SU-DHL-6 (cell line): Measurements from ENCODE around the gene VSX1.

Experiments used
- H2AFZ ChIP-seq: fragments of 200-600 bp; sonication (generic); 2 replicates; pipeline ENCODE4 v1.6.1; 2014; ENCODE audit warnings: low read depth, mild to moderate bottlenecking, moderate library complexity, mixed read lengths, antibody characterized with exemption, low read length; ENCODE audit not compliant: severe bottlenecking
- H3F3A ChIP-seq: fragments of 200-600 bp; shearing (Covaris generic); 2 replicates; pipeline ENCODE4 v1.6.0; 2016; ENCODE audit warnings: antibody characterized with exemption, mild to moderate bottlenecking; ENCODE audit not compliant: insufficient read depth
- H3K27ac ChIP-seq: fragments of 200-600 bp; sonication (generic); 2 replicates; pipeline ENCODE4 v1.5.1; 2016; ENCODE audit warnings: low read depth, mild to moderate bottlenecking, low read length, moderate library complexity, mixed read lengths
- H3K27me3 ChIP-seq: fragments of 200-600 bp; sonication (generic), shearing (Covaris generic); 2 replicates; pipeline ENCODE4 v1.6.0; 2014; ENCODE audit warnings: mild to moderate bottlenecking, low read length
- H3K36me3 ChIP-seq: fragments of 200-600 bp; sonication (generic); 2 replicates; pipeline ENCODE4 v1.6.1; 2014; ENCODE audit warnings: mild to moderate bottlenecking, low read length, mixed read lengths
- H3K4me2 ChIP-seq: fragments of 300-600, 200-600 bp; shearing (Covaris generic), sonication (generic); 2 replicates; pipeline ENCODE4 v1.6.0; 2014; ENCODE audit warnings: low read length, low read depth, mild to moderate bottlenecking; ENCODE audit not compliant: poor library complexity, severe bottlenecking
- H3K4me3 ChIP-seq: fragments of 200-600 bp; sonication (generic); 2 replicates; pipeline ENCODE4 v1.5.1; 2014; ENCODE audit warnings: antibody characterized with exemption, low read length, mild to moderate bottlenecking, mixed read lengths; ENCODE audit not compliant: insufficient read depth, poor library complexity, severe bottlenecking
- H3K79me2 ChIP-seq: fragments of 200-600 bp; sonication (generic); 2 replicates; pipeline ENCODE4 v1.6.1; 2014; ENCODE audit warnings: mild to moderate bottlenecking, low read length, moderate library complexity; ENCODE audit not compliant: insufficient read depth
- H3K9ac ChIP-seq: fragments of 200-600 bp; sonication (generic); 2 replicates; pipeline ENCODE4 v1.7.0; 2014; ENCODE audit warnings: mild to moderate bottlenecking, low read length
- H3K9me2 ChIP-seq: fragments of 200-600 bp; sonication (generic); replicated peaks from 2 replicates; pipeline ENCODE4 v1.6.1; 2014; ENCODE audit warnings: low read length; ENCODE audit not compliant: insufficient read depth
- H3K9me3 ChIP-seq: fragments of 200-600 bp; sonication (generic); 2 replicates; pipeline ENCODE4 v1.6.1; 2014; ENCODE audit warnings: low read length, mixed read lengths; ENCODE audit not compliant: insufficient read depth
- H4K20me1 ChIP-seq: fragments of 200-600 bp; sonication (generic); 2 replicates; pipeline ENCODE4 v1.6.1; 2014; ENCODE audit warnings: low read depth, mild to moderate bottlenecking, antibody characterized with exemption, low read length, moderate library complexity, mixed read lengths
- EZH2phosphoT487 ChIP-seq: fragments of 200-600 bp; sonication (generic), shearing (Covaris generic); conservative IDR thresholded peaks from 2 replicates; pipeline ENCODE4 v1.6.1; 2018; ENCODE audit warnings: mild to moderate bottlenecking, antibody characterized with exemption, low read length, moderate library complexity, mixed read lengths
- TF ChIP-seq, protein P1 (sequence below): fragments of 200-600 bp; sonication (generic); IDR thresholded peaks from one replicate; pipeline ENCODE4 v1.5.1; 2017; ENCODE audit warnings: antibody characterized with exemption, mild to moderate bottlenecking, low read length, moderate library complexity; ENCODE audit not compliant: insufficient read depth, poor library complexity, severe bottlenecking

VSX1 gene

GRCh38 chr20:25061821-25062530, 20.0 kb downstream of the VSX1 start:
- H3K9me2 ChIP-seq: no peaks in the 10 kb centered on the region
- no peaks in the 10 kb centered on the region for H4K20me1 ChIP-seq
- TF ChIP-seq, protein P1, sequence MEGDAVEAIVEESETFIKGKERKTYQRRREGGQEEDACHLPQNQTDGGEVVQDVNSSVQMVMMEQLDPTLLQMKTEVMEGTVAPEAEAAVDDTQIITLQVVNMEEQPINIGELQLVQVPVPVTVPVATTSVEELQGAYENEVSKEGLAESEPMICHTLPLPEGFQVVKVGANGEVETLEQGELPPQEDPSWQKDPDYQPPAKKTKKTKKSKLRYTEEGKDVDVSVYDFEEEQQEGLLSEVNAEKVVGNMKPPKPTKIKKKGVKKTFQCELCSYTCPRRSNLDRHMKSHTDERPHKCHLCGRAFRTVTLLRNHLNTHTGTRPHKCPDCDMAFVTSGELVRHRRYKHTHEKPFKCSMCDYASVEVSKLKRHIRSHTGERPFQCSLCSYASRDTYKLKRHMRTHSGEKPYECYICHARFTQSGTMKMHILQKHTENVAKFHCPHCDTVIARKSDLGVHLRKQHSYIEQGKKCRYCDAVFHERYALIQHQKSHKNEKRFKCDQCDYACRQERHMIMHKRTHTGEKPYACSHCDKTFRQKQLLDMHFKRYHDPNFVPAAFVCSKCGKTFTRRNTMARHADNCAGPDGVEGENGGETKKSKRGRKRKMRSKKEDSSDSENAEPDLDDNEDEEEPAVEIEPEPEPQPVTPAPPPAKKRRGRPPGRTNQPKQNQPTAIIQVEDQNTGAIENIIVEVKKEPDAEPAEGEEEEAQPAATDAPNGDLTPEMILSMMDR: no peak
- no peak for TF ChIP-seq EZH2phosphoT487
- H3K4me2 ChIP-seq: no peak overlapping the region
- H3K79me2 ChIP-seq: no peaks in the 10 kb centered on the region
- no peak overlapping the region for H3K4me3 ChIP-seq
- no peaks in the 10 kb centered on the region for H3K27me3 ChIP-seq
- H3K36me3 ChIP-seq: no peaks in the 10 kb centered on the region
- no peaks in the 10 kb centered on the region for H3K9me3 ChIP-seq
- no peak overlapping the region for H3K9ac ChIP-seq
- H3K27ac ChIP-seq: no peak overlapping the region
- no peaks in the 10 kb centered on the region for H3F3A ChIP-seq
- no peak overlapping the region for H2AFZ ChIP-seq

DNA sequence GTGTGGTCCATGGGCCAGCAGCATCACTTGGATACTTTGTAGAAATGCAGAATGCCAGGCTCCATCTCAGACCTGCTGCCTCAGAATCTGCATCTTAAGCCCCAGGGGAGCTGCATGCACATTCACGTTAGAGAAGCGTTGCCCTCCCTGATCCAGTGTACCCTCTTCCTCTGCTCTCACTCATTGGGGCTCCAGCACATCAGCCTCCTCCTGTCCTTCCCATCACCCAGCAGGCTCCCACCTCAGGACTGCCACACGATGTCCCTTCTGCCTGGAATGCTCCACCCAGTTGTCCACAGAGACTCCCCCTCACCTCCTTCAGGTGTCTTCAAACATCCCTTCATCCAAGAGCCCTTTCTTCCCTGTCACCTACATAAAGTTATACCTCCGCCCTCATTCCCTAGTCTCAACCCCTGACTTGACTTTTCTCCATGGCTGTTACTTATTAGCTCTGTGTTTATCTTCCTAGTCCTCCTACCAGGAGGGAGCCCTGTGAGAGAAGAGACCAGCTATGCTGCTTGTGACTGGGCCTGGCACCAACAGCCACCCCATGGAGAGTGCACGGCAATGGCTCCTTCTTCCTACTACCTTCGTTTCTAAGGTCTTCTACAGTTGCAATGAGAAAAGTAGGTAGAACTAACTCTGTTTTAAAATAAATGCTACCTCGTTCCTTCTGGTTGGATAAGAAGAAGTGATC, 20.7 kb downstream of the VSX1 start:
- Histone ChIP-seq H2AFZ (no peak overlapping the region), H3K9me3 (no peaks in the 10 kb centered on the region), H3K79me2 (no peaks in the 10 kb centered on the region), H3K9ac (no peak overlapping the region), H3F3A (no peaks in the 10 kb centered on the region), H3K4me2 (no peak overlapping the region), H4K20me1 (no peaks in the 10 kb centered on the region), H3K9me2 (no peaks in the 10 kb centered on the region), H3K36me3 (no peaks in the 10 kb centered on the region), H3K27ac (no peak overlapping the region), H3K27me3 (no peaks in the 10 kb centered on the region; the same call in 1 of the 2 replicates), H3K4me3 (no peak overlapping the region)
- TF ChIP-seq, protein P1: no peak
- TF ChIP-seq EZH2phosphoT487: no peak

- no peak for TF ChIP-seq EZH2phosphoT487
- TF ChIP-seq, protein P1: no peak
- Histone ChIP-seq H4K20me1 (no peaks in the 10 kb centered on the region), H3K27ac (no peak overlapping the region), H3K36me3 (no peaks in the 10 kb centered on the region), H3K9me3 (no peaks in the 10 kb centered on the region), H2AFZ (no peak overlapping the region), H3K9ac (no peak overlapping the region), H3K79me2 (no peaks in the 10 kb centered on the region), H3K4me2 (no peak overlapping the region), H3K4me3 (no peak overlapping the region), H3F3A (no peaks in the 10 kb centered on the region), H3K27me3 (no peaks in the 10 kb centered on the region; the same call in 1 of the 2 replicates), H3K9me2 (no peaks in the 10 kb centered on the region)
These were observed 22.0 kb downstream of the VSX1 start for GRCh38 chr20:25059866-25060465.
